ENCODE data around the gene PCDHB4.
"Not testable (repeated sequence)": the region's sequence is repeated elsewhere in the genome, so short reads cannot be mapped to it uniquely, and the experiment has no call there.

DNA sequence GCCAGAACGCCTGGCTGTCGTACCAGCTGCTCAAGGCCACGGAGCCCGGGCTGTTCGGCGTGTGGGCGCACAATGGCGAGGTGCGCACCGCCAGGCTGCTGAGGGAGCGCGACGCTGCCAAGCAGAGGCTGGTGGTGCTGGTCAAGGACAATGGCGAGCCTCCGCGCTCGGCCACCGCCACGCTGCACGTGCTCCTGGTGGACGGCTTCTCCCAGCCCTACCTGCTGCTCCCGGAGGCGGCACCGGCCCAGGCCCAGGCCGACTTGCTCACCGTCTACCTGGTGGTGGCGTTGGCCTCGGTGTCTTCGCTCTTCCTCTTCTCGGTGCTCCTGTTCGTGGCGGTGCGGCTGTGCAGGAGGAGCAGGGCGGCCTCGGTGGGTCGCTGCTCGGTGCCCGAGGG, 25.0 kb upstream of the PCDHB4 start:
- TF ChIP-seq POLR2A, POLR2AphosphoS5 (IDR thresholded peaks at IDR 0.05): not testable (repeated sequence)
- TF ChIP-seq, protein P1, sequence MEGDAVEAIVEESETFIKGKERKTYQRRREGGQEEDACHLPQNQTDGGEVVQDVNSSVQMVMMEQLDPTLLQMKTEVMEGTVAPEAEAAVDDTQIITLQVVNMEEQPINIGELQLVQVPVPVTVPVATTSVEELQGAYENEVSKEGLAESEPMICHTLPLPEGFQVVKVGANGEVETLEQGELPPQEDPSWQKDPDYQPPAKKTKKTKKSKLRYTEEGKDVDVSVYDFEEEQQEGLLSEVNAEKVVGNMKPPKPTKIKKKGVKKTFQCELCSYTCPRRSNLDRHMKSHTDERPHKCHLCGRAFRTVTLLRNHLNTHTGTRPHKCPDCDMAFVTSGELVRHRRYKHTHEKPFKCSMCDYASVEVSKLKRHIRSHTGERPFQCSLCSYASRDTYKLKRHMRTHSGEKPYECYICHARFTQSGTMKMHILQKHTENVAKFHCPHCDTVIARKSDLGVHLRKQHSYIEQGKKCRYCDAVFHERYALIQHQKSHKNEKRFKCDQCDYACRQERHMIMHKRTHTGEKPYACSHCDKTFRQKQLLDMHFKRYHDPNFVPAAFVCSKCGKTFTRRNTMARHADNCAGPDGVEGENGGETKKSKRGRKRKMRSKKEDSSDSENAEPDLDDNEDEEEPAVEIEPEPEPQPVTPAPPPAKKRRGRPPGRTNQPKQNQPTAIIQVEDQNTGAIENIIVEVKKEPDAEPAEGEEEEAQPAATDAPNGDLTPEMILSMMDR (IDR thresholded peaks at IDR 0.05): not testable (repeated sequence)

Measured in upper lobe of left lung (tissue), 4 donors.